Measurements from ENCODE around the gene ZNF891. TPM values are rescaled to one million over a fixed set of nuclear protein-coding genes. Genes with fewer than 3 reads are reported as not detected.

ZNF891 gene
- total and polyA plus RNA-seq, 11 donors, result 0.49 to 1.3 (median 0.91) TPM

GRCh38 chr12:133063556-133063955 lies 66.5 kb downstream of the ZNF891 start:
- DNase-seq, result no peak
- H3K9me3 ChIP-seq, result peaks cover 28 to 100% (median 99%) of the 10 kb centered on the region in 12 donors
- WGBS, 4 donors, result 90 to 100% (median 97%) methylated on average over 1 of the region's 1 CpG

GRCh38 chr12:133061954-133062353 lies 68.1 kb downstream of the ZNF891 start:
- no peak for ATAC-seq
- 98 to 100% (median 99%) methylated on average over 1 of the region's 1 CpG for WGBS, 4 donors
- Histone ChIP-seq H3K4me1 (no peaks in the 10 kb centered on the region), H3K27ac (no peak overlapping the region), H3K4me3 (no peak overlapping the region), H3K36me3 (peaks cover 0 to 80% (median 11%) of the 10 kb centered on the region in 9 donors), H3K27me3 (no peaks in the 10 kb centered on the region), H3K9me3 (peaks cover 39 to 100% (median 99%) of the 10 kb centered on the region in 12 donors)
- TF ChIP-seq CTCF (IDR thresholded peaks at IDR 0.05) (no peak), POLR2A (IDR thresholded peaks at IDR 0.05) (no peak)
- no peak for DNase-seq
- intact Hi-C loops (cut with DNase I), result no loop called here

More at GRCh38 chr12:133063556-133063955, 66.5 kb downstream of the ZNF891 start:
- H3K36me3 ChIP-seq, result peaks cover 0 to 64% (median 0%) of the 10 kb centered on the region in 9 donors
- H3K4me3 ChIP-seq, result no peak overlapping the region
- no peak overlapping the region for H3K27ac ChIP-seq
- H3K4me1 ChIP-seq, result no peaks in the 10 kb centered on the region
- intact Hi-C loops (cut with DNase I), result no loop called here
- H3K27me3 ChIP-seq, result no peaks in the 10 kb centered on the region
- ATAC-seq, result no peak
- TF ChIP-seq CTCF (IDR thresholded peaks at IDR 0.05), result no peak
- TF ChIP-seq POLR2A (IDR thresholded peaks at IDR 0.05), result no peak

- H3K4me3 ChIP-seq, result no peak overlapping the region
- peaks cover 7 to 99% (median 39%) of the 10 kb centered on the region in 9 donors for H3K36me3 ChIP-seq
- no peaks in the 10 kb centered on the region for H3K27me3 ChIP-seq
- H3K9me3 ChIP-seq, result peaks cover 43 to 100% (median 100%) of the 10 kb centered on the region in 12 donors
- DNase-seq, result no peak
- intact Hi-C loops (cut with DNase I), result no loop called here
- no peaks in the 10 kb centered on the region for H3K4me1 ChIP-seq
- WGBS, 4 donors, result 95 to 97% (median 96%) methylated on average over 8 of the region's 8 CpGs
- no peak for TF ChIP-seq POLR2A (IDR thresholded peaks at IDR 0.05)
- TF ChIP-seq CTCF (IDR thresholded peaks at IDR 0.05), result no peak
- no peak overlapping the region for H3K27ac ChIP-seq
- ATAC-seq, result no peak
Measured at GRCh38 chr12:133058203-133059113, 71.6 kb downstream of the ZNF891 start.

GRCh38 chr12:133057446-133057845 lies 72.6 kb downstream of the ZNF891 start:
- WGBS, 4 donors, result 93 to 98% (median 97%) methylated on average over 5 of the region's 5 CpGs
- Histone ChIP-seq H3K27ac (no peak overlapping the region), H3K27me3 (no peaks in the 10 kb centered on the region), H3K4me1 (no peaks in the 10 kb centered on the region), H3K36me3 (peaks cover 10 to 99% (median 49%) of the 10 kb centered on the region in 9 donors), H3K4me3 (no peak overlapping the region), H3K9me3 (peaks cover 41 to 100% (median 100%) of the 10 kb centered on the region in 12 donors)
- ATAC-seq (no peak), DNase-seq (no peak)
- intact Hi-C loops (cut with DNase I), result no loop called here
- TF ChIP-seq CTCF (IDR thresholded peaks at IDR 0.05) (no peak), POLR2A (IDR thresholded peaks at IDR 0.05) (no peak)

Measured in heart left ventricle (tissue), 16 donors.